Testis (tissue), 2 donors: ENCODE measurements around the gene WDR37.

ENCODE experiments used
- CTCF ChIP-seq, 3 experiments: fragments of 450-650 bp in 2 of 3; fragments of 200-600 bp in 1 of 3; sonication (generic) in 1 of 3; IDR thresholded peaks; one replicate each; pipeline ENCODE4 v1.5.1; 2016 to 2019; ENCODE audit warnings: antibody characterized with exemption in 3 of 3, mild to moderate bottlenecking in 2 of 3, moderate library complexity in 1 of 3
- POLR2A ChIP-seq: fragments of 450-650 bp; IDR thresholded peaks from one replicate; pipeline ENCODE4 v1.6.1; 2017; ENCODE audit warnings: antibody characterized with exemption, mild to moderate bottlenecking, moderate library complexity

- TF ChIP-seq CTCF (IDR thresholded peaks at IDR 0.05) (no peak), POLR2A (no peak)
These were observed 66.2 kb downstream of the WDR37 start for GRCh38 chr10:1122349-1122748.
